H7 (cell line): ENCODE data around the gene WDR12. TPM values are rescaled to one million over a fixed set of nuclear protein-coding genes. Genes with fewer than 3 reads are reported as not detected.
A peak's percentile ranks its signal among the peaks of the same experiment; 100 is the strongest.
"Not testable (repeated sequence)": the region's sequence is repeated elsewhere in the genome, so short reads cannot be mapped to it uniquely, and the experiment has no call there.

Experiments used
- DNase-seq: peaks from one replicate; pipeline ENCODE4 v3.0.0; 2012
- H3K27me3 ChIP-seq: 2 replicates; pipeline ENCODE4 v1.6.0; 2011; ENCODE audit warnings: mild to moderate bottlenecking, low read length; ENCODE audit not compliant: control insufficient read depth, insufficient read depth
- H3K36me3 ChIP-seq: replicated peaks from 2 replicates; pipeline ENCODE4 v1.5.1; 2011; ENCODE audit warnings: low read length; ENCODE audit not compliant: control insufficient read depth, insufficient read depth
- H3K4me3 ChIP-seq: 2 replicates; pipeline ENCODE4 v1.5.1; 2011; ENCODE audit warnings: low read depth, mild to moderate bottlenecking, control low read depth, low read length, moderate library complexity; ENCODE audit not compliant: insufficient read depth
- total RNA-seq: library from RNA; depleted of rRNA; stranded (reverse); fragments of >200 nt; shearing (Covaris generic); gene quantifications from 2 replicates; pipeline ENCODE4 v1.2.3, GENCODE V29; 2014

The WDR12 gene
- total RNA-seq, 1 experiment from 2014 or later = 130 TPM

GRCh38 chr2:202912342-202913201, 1.1 kb upstream of the WDR12 start:
- peak overlapping the region; percentile 79 for H3K4me3 ChIP-seq
- not testable (repeated sequence) for DNase-seq, H3K36me3 ChIP-seq, H3K27me3 ChIP-seq

- DNase-seq = peak; percentile 22
- Histone ChIP-seq H3K36me3 (no peaks in the 10 kb centered on the region; the same call in 1 of the 2 replicates), H3K4me3 (peak overlapping the region; percentile 79), H3K27me3 (no peaks in the 10 kb centered on the region)
These were observed 316 bp downstream of the WDR12 start for GRCh38 chr2:202911203-202911511.

- Histone ChIP-seq H3K27me3 (no peaks in the 10 kb centered on the region), H3K4me3 (peak overlapping the region; percentile 79), H3K36me3 (no peaks in the 10 kb centered on the region; the same call in 1 of the 2 replicates)
- no peak for DNase-seq
These were observed 775 bp downstream of the WDR12 start for GRCh38 chr2:202910698-202911097.

DNA sequence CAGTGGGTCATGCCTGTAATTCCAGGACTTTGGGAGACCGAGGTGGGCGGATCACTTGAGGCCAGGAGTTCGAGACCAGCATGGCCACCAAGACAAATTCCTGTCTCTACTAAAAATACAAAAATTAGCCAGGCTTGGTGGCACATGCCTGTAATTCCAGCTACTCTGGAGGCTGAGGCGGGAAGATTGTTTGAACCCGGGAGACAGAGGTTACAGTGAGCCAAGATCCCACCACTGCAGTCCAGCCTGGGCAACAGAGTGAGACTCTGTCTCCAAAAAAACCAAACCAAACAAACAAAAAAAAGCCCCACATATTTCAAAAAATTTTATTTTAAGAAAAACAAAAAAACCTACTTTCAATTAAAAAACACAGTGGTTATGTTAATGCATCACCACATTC, 1.2 kb downstream of the WDR12 start:
- DNase-seq, H3K36me3 ChIP-seq, H3K27me3 ChIP-seq: not testable (repeated sequence)
- peak overlapping the region; percentile 79; the same call in 1 of the 2 replicates for H3K4me3 ChIP-seq

- Histone ChIP-seq H3K4me3 (no peak overlapping the region), H3K27me3 (no peaks in the 10 kb centered on the region), H3K36me3 (no peaks in the 10 kb centered on the region; the same call in 1 of the 2 replicates)
- no peak for DNase-seq
These were observed 1.9 kb downstream of the WDR12 start for GRCh38 chr2:202909394-202910192.

- Histone ChIP-seq H3K4me3 (no peak overlapping the region), H3K27me3 (no peaks in the 10 kb centered on the region), H3K36me3 (no peaks in the 10 kb centered on the region; the same call in 1 of the 2 replicates)
- DNase-seq = no peak
These were observed 3.3 kb downstream of the WDR12 start for GRCh38 chr2:202908186-202908585.

DNA sequence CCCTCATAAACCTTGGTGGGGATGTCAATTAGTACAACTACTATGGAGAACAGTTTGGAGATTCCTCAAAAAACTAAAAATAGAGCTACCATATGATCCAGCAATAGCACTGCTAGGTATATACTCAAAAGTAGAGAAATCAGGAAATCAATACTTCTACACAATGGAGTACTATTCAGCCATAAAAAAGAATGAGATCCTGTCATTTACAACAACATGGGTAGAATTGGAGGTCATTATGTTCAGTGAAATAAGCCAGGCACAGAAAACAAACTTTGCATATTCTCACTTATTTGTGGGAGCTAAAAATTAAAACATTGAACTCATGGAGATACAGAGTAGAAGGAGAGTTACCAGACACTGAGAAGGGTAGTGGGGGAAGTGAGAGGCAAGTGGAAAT, 6.0 kb downstream of the WDR12 start:
- not testable (repeated sequence) for H3K36me3 ChIP-seq, H3K27me3 ChIP-seq, H3K4me3 ChIP-seq, DNase-seq

- H3K4me3 ChIP-seq = no peak overlapping the region
- no peak for DNase-seq
- peaks cover 22% of the 10 kb centered on the region for H3K36me3 ChIP-seq
- H3K27me3 ChIP-seq = no peaks in the 10 kb centered on the region
These were observed 26.3 kb downstream of the WDR12 start for GRCh38 chr2:202885190-202885589.

- Histone ChIP-seq H3K36me3 (peaks cover 17% of the 10 kb centered on the region), H3K4me3 (no peak overlapping the region), H3K27me3 (no peaks in the 10 kb centered on the region)
- no peak for DNase-seq
These were observed 27.3 kb downstream of the WDR12 start for GRCh38 chr2:202883987-202884675.

DNA sequence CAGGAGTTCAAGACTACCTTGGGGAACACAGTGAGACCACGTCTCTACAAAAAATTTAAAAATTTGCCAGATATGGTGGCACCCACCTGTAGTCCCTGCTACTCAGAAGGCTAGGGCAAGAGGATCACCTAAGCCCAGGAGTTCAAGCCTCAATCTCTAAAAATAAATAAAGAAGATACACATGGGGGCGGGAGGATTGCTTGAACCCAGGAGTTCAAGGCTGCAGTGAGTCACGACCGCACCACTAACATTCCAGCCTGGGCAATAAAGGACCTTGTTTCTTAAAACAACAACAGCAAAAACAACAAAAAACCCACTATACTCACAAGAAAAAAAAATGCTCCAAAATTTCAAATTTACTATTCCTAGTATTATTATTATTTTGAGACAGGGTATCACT, 29.9 kb downstream of the WDR12 start:
- no peak for DNase-seq
- Histone ChIP-seq H3K27me3 (no peaks in the 10 kb centered on the region), H3K36me3 (peaks cover 16% of the 10 kb centered on the region)

DNA sequence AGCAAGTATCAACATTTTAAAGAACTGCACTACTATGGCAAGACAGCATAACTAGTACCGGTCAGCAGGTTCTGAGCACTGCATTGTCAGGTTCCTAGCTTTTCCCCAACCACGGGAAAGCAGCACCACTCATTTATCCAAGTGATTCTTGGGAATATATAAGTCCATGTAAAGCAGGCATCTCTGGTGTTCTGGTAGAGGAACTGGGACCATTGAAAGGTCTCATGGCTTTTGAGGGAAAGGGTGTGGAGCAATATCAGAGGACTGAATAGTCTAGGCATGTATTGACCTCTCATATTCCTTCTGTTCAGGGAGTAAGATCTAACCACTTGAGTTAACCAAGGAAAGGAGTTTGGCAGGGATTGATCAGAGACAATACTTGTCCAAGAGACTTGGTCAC, 33.8 kb downstream of the WDR12 start:
- Histone ChIP-seq H3K27me3 (no peaks in the 10 kb centered on the region; the same call in 1 of the 2 replicates), H3K4me3 (no peak overlapping the region), H3K36me3 (peaks cover 5% of the 10 kb centered on the region)
- DNase-seq = no peak

More for the DNA sequence above, 29.9 kb downstream of the WDR12 start:
- H3K4me3 ChIP-seq = no peak overlapping the region

GRCh38 chr2:202871300-202872141, 40.0 kb downstream of the WDR12 start, which contains the start of gene ICA1L:
TSS of gene ICA1L (minus strand) at chr2:202871766. CDS start at chr2:202829009, 42,757 bp downstream.
- Histone ChIP-seq H3K36me3 (no peaks in the 10 kb centered on the region), H3K27me3 (peaks cover 5% of the 10 kb centered on the region; the same call in 1 of the 2 replicates), H3K4me3 (peak within 1 kb of the TSS; percentile 72)
- DNase-seq = peak; percentile 88

DNA sequence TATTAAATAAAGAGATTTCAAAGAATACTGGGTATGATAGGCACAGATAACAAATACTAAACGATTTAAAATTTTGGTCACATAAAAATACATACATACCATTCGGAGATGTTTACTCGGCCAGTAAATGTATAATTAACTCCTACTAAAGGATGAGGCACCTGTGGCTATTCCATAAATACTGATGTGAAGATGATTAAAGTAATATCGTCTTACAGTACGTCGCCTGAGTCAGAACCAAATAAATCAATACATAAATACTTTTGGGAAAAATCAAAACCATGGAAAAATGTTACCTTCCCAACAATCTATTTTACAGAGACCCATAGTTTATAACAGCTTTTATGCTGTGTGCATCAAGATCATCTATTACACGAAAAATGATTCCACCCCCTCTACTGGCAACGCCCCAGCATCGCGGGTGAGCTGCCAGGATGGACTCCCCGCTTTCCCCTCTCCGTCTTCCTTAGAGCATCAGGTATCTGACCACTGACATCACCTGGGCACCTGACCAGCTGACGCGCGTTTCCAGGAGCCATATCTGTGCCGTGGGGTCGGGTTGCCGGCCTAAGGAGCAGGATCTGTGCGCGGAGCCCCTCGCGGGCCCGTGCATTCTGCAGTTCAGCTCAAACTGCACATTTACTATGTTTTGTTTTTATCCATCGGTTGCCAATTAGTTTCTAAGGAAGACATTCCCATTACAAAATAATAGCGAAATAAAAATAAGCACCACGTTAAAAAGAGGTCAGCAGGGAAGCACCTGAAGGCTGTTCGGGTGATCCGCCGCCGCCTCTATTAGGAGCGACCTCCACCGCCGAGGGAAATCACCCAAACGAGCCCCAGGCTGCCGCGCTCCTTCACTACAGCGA, 40.8 kb downstream of the WDR12 start:
- H3K4me3 ChIP-seq = peak overlapping the region; percentile 72
- H3K36me3 ChIP-seq = no peaks in the 10 kb centered on the region
- H3K27me3 ChIP-seq = peaks cover 5% of the 10 kb centered on the region; the same call in 1 of the 2 replicates
- peak; percentile 90 for DNase-seq
